HG03196 (cell line): Measurements from ENCODE around the gene ODF2.
A peak's percentile ranks its signal among the peaks of the same experiment; 100 is the strongest.
"Not testable (repeated sequence)": the region's sequence is repeated elsewhere in the genome, so short reads cannot be mapped to it uniquely, and the experiment has no call there.

Experiments used
- ATAC-seq: cut with Tn5 transposase; IDR thresholded peaks from one replicate; pipeline ENCODE4 v1.9.1; 2021; ENCODE audit not compliant: unreplicated experiment

The ODF2 gene

DNA sequence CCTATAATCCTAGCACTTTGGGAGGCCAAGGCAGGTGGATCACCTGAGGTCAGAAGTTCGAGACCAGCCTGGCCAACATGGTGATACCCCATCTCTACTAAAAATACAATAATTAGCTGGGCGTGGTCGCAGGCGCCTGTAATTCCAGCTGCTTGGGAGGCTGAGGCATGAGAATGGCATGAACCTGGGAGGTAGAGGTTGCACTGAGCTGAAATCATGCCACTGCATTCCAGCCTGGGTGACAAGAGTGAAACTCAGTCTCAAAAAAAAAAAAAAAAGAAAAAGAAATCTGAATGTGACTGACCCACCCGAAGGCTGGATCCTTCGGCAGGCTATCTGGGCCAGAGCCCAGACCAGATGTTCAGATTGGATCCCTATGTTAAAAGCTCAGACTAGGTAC is 32.5 kb upstream of the ODF2 start:
- ATAC-seq, result not testable (repeated sequence)

DNA sequence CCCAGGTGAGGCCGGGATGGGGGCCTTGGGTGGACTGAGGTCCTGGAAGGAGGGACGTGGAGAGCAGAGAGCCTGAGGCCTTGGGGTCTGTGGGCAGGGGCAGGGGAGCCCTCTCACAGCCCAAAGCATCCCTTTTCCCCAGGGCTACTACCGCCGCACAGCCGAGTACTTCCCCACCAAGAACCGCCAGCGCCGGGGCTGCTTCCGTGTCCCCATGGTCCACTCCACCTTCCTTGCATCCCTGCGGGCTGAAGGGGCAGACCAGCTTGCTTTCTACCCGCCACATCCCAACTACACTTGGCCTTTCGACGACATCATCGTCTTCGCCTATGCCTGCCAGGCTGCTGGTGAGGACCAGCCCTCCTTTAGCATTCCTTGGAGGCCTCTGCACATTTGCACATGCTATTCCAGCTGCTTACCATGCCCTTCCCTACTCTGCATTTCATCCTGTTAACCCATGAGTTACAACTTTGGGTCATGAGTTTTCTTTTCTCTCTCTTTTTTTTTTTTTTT is 31.5 kb upstream of the ODF2 start:
- ATAC-seq, result no peak

DNA sequence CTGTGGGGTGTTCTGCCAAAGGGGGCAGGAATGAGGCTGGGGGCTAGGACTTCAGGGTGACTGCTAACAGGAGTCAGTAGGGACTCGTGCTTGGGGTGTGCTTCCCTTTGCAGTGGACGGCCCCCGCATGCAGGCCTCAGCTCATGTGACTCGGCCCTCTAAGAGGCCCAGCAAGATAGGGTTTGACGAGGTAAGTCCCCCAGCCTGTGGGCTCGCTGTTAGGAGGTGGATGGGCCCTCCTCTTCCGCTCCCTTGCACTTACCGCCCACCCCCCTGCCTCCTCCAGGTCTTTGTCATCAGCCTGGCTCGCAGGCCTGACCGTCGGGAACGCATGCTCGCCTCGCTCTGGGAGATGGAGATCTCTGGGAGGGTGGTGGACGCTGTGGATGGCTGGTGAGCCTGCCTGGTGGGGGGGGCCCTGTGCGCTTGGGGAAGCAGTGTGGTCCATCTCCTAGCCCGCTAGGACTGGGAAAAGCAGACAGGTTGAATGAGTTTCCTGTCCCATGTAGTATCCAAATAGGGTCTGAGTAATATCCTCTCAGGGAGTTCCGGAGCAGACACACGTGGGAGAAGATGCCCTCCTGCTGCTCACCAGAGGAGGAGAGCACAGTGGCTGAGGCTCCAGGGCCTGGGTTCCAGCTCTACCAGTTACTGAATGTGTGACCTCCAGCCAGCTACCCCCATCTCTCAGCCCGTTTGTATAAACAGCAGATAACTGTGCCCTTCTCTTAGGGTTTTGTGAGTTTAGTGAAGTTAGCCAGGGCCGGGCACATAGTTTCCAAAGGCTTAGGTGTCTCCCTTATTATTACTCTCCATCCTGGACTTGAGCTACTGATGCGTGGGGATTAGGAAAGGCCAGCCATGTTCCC is 26.9 kb upstream of the ODF2 start:
- no peak for ATAC-seq

DNA sequence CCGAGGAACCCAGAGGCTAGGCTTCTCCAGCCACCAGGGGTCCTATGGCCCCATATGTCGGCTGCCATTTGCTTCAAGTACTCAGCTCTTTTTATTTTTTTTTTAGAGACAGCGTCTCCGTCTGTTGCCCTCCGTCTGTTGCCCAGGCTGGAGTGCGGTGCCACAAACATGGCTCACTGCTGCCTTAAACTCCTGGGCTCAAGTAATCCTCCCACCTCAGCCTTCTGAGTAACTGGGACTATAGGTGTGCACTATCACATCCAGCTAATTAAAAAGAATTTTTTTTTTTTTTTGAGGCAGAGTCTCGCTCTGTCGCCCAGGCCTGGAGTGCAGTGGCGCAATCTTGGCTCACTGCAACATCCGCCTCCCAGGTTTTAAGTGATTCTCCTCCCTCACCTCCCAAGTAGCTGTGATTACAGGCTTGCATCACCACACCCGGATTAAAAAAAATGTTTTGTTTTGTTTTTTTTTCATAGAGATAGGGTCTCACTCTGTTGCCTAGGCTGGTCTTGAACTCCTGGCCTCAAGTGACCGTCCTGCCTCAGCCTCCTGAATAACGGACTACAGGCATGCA is 26.2 kb upstream of the ODF2 start:
- no peak for ATAC-seq

DNA sequence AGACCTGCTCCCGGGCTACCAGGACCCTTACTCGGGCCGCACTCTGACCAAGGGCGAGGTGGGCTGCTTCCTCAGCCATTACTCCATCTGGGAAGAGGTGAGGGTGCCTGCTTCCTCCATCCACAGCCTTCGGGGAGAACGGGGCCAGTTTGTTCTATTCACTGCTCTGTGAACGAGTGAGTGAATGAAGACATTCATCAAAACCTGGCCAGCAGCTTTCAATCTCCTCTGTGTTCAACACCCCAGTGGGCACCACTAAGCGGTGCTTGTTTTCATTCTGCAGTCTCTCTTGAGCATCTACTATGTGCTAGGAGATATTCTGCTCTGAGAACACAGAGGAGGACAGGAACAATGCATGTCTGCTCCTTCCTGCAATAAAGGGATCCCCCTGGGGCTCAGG is 24.6 kb upstream of the ODF2 start:
- ATAC-seq, result no peak

DNA sequence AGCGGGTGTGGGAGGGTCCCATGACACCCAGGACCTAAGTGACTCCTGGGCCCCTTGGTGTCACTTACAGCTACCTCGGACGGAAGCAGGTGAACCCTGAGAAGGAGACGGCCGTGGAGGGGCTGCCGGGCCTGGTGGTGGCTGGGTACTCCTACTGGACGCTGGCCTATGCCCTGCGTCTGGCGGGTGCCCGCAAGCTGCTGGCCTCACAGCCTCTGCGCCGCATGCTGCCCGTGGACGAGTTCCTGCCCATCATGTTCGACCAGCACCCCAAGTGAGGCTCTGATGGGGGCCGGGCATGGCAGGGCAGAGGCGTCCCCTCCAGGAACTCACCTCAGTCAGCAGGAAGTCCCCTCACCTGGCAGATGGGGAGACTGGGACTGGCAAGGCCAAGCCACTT is 21.5 kb upstream of the ODF2 start:
- no peak for ATAC-seq

DNA sequence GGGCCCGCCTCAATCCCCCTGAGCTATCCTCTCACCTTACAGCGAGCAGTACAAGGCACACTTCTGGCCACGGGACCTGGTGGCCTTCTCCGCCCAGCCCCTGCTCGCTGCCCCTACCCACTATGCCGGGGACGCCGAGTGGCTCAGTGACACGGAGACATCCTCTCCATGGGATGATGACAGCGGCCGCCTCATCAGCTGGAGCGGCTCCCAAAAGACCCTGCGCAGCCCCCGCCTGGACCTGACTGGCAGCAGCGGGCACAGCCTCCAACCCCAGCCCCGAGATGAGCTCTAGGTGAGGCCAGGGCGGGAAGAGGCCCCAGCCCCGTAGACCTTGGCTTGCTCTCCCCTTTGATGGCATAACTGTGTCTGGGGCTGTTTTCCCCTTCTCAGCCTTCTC is 20.2 kb upstream of the ODF2 start:
- ATAC-seq, result no peak

DNA sequence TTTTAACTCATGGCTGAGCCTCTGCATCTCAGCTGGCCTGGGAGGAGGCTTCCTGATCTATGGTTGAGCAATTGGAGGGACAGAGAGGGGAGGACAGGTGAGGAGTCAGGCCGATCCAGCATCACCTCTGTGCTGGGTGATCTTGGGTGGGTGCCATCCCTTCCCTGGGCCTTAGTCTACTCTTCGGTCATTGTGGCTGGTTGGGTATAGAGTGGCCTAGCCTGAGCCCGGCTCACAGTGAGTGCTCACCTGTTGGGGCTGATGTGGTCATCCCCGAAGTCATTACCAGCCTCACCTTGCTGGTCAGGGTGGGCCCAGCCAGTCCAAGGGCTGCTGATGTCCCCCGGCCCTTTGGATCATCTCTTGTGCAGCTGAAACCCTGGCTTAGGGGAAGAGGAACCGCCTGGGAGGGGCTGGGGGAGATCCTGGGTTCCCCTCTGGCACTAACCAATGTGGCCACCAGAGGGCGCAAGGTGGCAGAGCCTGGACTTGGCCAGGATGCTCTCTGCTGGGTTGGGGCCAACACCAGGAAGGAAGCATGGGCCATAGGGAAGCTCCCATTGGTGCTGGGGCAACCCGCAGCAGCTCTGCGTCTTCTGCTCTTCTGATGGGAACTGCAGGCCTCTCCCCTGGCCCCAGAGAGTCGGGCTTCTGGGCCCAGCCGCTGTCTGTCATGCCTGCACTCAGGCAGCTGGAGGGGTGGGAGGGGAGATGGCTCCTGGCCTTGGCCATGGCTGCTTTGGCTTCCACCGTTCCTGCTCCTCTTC is 17.3 kb upstream of the ODF2 start:
- no peak for ATAC-seq

DNA sequence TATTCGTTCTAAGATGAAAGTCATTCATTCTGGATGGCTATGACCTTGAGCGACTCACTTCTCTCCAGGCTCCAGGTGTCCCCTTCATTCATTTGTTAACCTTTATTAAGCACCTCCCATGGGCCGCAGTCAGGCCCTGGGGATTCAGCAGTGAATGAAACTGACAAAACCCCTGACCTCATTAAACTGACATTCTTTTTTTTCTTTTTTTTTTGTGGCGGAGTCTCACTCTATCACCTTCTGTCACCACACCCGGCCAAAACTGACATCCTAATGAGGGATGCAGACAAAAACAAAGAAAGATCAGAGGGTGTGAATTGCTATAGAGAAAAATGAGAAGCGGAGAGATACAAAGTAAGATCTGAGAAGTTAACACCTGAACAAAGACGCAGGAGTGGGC is 16.5 kb upstream of the ODF2 start:
- ATAC-seq, result no peak

DNA sequence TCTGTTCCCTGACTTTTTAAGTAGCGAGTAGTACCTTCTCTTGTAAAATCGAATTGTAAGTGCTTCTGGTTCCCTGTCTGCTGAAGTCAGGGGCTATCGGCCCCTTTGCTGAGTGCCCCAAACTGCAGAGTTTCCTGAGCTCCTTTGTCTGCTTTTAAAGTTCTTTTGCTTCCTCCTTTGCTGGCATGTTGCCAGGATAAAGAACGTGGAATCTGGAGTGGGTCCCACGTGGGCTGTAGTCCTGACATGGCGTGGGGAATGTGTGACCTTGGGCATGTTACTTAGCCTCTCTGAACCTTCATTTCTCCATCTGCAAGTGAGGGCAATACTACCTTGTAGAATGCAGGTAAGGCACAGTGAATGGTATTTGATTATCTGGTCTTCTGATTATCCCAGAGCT is 13.7 kb upstream of the ODF2 start:
- ATAC-seq, result no peak

DNA sequence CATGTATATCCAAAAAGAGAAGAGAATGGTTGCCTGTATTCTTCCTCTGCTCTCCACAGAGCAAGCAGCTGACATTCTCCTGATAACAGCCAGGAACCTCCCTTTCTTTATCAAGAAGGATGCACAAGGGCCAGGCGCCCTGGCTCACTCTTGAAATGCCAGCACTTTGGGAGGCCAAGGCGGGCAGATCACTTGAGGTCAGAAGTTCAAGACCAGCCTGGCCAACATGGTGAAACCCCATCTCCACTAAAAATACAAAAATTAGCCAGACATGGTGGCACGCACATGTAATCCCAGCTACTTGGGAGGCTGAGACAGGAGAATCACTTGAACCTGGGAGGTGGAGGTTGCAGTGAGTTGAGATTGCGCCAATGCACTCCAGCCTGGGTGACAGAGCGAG is 9.3 kb upstream of the ODF2 start:
- ATAC-seq, result not testable (repeated sequence)

DNA sequence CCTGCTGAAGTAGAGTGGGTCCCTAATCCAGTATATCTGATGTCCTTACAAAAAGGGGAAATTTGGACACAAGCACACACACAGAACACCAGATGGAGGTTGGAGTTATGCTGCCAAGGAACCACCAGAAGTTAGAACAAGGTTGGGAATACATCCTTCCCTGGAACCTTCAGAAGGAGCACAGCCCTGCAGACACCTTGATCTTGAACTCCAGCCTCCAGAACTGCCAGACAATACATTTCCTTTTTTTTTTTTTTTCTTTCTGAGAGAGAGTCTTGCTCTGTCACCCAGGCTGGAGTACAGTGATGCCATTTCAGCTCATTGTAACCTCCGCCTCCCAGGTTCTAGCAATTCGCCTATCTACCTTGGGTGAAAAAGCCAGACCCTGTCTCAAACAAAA is 7.1 kb upstream of the ODF2 start:
- no peak for ATAC-seq

DNA sequence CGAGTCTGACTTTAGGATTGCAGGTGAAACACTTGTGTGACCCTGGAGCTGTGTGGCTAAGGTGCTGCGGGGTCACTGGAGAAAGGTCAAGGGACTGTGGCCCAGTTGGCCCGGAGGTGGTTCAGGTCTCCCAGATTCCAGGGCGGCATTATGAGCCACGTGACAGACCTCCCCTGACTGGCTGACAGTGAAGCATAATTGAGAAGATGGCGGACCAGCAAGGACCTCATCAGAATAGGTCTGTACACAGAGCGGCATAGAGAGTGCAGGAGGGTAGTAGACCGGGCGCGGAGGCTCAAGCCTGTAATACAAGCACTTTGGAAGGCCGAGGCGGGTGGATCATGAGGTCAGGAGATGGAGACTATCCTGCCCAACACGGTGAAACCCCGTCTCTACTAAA is 815 bp upstream of the ODF2 start:
- no peak for ATAC-seq

DNA sequence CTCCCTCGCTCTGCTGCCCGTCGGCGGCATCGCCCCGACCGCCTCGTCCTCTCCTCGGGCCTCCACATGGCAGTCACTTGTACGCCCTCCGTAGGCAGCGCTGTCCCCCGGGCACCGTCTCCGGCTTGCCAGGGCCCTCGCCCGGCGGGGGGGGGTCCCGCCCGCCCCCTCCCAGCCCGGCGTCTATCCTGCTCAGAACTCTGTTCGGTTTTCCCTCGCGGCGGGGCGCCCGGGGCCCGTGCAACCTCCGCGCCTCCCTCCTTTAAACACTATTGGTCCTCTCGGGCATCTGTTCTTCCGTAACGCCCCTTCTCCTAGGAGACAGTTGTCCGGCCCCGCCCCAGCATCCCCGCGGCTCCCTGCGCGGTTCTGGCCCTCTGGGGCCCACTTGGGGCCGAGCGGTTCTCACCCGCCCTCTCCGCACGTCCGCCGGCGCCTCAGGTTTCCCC is 831 bp downstream of the ODF2 start:
- peak; percentile 57 for ATAC-seq

DNA sequence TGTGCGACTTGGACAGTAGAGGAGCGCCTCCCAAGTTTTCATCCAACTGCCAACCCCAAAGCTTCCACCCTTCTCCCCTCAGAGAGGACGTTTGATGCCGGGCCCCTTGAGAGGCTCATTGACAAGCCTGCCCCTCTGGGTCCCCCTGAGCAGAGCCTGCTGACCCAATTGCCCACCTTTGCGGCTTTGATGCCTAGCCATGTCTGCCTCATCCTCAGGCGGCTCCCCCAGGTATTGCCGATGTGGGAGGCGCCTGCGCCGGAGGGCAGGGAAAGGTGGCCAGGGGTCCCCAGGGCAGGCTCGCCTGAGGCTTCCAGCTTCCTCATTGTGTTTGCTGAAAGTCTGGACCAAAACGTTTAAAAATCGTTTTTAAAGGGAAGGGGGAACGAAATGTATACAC is 1.4 kb downstream of the ODF2 start:
- ATAC-seq, result no peak

DNA sequence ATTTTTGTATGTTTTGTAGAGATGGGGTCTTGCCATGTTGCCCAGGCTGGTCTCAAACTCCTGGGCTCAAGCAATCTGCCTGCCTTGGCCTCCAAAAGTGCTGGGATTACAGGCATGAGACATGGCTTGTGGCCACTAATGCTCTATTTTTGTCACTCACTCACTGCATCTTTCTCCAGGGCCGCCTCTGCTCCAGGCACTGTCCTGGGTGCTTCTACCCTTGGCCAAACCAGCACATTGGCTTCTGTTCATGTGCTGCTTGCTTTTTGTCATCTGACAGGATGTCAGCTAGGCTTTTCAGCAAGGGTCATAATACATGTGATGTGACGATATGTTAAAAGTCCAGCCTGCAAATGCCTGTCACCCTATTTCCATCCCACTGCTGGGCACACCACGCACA is 3.2 kb downstream of the ODF2 start:
- ATAC-seq, result no peak

DNA sequence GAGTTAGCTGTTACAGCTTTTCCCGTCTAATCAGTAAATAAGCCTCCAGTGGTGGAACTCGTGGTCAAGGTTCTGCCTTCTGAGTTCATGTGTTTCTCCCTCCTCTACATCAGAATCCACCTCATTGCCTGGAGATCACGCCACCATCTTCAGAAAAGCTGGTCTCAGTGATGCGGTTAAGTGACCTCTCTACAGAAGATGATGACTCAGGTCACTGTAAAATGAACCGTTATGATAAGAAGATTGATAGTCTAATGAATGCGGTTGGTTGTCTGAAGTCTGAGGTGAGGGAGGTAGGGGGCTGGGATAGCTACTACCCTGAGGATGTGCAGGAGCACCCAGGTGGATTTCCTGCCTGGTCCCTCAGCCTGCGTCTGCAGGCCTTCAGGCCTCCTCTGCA is 13.3 kb downstream of the ODF2 start:
- ATAC-seq, result no peak

DNA sequence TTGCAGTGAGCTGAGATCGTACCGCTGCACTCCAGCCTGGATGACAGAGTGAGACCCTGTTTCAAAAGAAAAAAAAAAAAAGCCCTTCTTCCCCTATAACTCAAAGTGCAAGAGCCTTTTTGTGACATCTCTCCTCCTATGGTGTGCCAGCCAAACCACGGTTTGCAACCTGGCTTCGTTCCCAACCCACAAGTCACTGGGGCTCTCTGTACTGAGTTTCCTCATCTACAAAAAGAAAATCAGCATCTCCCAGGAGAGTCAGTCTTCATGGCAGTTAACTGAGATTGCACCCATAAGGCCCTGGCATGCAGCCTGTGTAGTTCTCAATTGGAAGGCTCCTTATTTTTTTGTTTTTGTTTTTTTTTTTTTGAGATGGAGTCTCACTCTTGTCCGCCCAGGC is 14.8 kb downstream of the ODF2 start:
- no peak for ATAC-seq

DNA sequence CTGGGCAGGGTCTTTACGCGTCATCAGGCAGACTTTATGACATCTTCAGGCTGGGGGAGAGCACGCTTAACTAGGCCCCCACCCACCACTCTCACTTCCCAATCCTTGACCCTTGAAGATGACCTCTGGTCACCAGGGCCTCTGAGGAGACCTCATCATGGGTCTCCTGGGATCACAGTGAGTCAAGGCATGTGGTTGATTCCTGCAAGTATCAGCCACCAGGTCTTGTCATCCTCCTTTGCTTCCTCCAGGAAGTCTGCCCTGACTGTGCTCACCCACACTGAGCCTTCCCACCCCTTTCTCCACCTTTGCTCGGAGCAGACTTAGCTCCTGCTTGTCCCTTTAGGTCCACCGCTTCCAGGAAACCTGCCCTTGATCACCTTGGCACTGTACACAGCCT is 17.3 kb downstream of the ODF2 start:
- ATAC-seq, result no peak

DNA sequence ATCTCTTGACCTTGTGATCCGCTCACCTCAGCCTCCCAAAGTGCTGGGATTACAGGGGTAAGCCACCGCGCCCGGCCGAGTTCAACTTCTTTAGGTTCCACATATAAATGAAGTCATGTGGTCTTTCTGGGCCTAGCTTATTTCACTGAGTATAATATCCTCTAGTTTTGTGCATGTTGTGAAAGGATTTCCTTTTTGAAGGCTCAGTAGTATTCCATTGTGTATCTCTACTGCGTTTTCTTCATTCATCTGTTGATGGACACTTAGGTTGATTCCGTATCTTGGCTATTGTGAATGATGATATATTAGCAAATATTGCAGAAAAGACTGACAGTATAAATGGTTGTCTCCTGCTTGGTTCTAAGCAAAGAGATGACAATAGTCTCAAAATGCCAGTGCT is 20.1 kb downstream of the ODF2 start:
- ATAC-seq, result no peak

DNA sequence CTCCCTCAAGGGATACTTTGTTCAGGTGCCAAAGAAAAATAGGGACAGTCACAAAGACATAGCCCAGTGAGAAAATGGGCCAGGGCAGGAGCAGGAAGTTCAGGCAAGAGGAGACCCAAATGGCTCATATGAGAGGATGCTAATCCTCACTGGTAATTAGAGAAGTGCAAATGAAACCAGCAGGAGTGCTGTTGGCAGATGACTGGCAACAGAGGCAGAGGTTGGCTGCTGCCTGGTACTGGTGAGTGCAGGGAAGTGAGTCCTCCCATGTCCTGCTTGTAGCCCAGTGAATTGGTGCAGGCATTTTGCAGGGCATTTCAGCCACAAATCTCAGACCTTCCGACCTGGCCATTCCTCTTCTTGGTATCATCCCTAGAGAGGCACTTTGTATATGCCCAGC is 23.5 kb downstream of the ODF2 start:
- no peak for ATAC-seq

DNA sequence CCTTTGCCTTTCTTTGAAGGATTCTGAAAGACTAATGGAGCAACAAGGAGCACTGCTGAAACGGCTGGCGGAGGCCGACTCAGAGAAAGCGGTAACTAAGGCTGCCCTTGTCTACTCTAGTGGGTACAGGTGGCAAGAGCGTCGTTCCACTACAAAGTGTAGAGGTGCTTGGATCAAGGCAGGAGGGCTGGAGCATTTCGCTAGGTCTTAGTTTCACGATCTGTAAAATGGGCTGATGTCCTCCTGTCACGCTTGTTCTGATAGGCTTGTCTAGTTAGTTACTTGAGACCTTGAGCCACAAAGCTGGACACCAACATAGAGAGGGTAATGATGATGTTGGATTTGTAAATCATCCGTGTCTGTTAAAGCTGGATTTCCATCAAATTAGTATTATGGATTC is 25.8 kb downstream of the ODF2 start:
- no peak for ATAC-seq
